ENCODE data around the gene SNED1. TPM values are rescaled to one million over a fixed set of nuclear protein-coding genes. Genes with fewer than 3 reads are reported as not detected.

SNED1 gene
- total RNA-seq, 1 donor from 2014 or later, result 0.26 TPM

DNA sequence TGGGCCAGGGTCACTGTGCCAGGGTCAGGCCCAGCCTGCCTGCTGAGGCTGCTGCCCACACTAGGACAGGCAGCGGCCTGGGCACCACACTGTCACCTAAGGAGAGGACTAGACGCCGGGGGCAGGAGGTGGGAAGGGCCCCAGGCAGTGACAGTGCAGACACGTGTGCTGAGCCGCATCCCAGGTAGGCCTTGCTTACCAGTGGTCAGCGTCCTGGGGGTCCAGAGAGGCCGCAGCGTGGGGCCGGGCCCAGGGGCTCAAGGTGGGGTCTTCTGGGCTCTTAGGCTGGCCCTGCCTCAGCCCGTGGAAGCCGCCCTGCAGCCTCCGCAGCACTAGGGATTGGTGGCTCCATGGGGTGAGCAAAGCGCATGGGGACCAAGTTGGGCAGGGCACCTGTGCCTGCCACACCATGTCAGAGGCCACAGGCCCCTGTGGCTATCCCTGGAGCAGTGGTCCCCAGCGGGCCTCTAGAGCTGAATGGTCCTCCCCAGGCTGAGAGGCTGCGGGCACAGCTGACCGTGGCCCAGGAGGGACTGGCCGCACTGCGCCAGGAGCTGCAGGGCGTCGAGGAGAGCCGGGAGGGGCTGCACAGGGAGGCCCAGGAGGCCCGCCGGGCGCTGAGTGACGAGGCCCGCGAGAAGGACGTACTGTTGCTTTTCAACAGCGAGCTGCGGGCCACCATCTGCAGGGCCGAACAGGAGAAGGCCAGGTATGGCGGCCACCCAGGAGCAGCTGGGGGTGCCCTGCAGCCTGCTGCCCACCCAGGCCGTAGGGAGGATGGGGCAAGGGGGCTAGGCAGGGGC, 35.2 kb upstream of the SNED1 start:
- Histone ChIP-seq H3K27me3 (ENCODE audit: control insufficient read depth, insufficient read depth, low read length) (no peaks in the 10 kb centered on the region), H3K4me3 (ENCODE audit: low read depth, low read length) (no peak overlapping the region), H3K36me3 (ENCODE audit: control insufficient read depth, insufficient read depth, low read length) (no peaks in the 10 kb centered on the region)
- FAIRE-seq, result no peak
- TF ChIP-seq, protein P1, sequence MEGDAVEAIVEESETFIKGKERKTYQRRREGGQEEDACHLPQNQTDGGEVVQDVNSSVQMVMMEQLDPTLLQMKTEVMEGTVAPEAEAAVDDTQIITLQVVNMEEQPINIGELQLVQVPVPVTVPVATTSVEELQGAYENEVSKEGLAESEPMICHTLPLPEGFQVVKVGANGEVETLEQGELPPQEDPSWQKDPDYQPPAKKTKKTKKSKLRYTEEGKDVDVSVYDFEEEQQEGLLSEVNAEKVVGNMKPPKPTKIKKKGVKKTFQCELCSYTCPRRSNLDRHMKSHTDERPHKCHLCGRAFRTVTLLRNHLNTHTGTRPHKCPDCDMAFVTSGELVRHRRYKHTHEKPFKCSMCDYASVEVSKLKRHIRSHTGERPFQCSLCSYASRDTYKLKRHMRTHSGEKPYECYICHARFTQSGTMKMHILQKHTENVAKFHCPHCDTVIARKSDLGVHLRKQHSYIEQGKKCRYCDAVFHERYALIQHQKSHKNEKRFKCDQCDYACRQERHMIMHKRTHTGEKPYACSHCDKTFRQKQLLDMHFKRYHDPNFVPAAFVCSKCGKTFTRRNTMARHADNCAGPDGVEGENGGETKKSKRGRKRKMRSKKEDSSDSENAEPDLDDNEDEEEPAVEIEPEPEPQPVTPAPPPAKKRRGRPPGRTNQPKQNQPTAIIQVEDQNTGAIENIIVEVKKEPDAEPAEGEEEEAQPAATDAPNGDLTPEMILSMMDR (IDR thresholded peaks at IDR 0.05; ENCODE audit: insufficient read depth, low read length, severe bottlenecking), result no peak
- DNase-seq (ENCODE audit: low read depth), result no peak

DNA sequence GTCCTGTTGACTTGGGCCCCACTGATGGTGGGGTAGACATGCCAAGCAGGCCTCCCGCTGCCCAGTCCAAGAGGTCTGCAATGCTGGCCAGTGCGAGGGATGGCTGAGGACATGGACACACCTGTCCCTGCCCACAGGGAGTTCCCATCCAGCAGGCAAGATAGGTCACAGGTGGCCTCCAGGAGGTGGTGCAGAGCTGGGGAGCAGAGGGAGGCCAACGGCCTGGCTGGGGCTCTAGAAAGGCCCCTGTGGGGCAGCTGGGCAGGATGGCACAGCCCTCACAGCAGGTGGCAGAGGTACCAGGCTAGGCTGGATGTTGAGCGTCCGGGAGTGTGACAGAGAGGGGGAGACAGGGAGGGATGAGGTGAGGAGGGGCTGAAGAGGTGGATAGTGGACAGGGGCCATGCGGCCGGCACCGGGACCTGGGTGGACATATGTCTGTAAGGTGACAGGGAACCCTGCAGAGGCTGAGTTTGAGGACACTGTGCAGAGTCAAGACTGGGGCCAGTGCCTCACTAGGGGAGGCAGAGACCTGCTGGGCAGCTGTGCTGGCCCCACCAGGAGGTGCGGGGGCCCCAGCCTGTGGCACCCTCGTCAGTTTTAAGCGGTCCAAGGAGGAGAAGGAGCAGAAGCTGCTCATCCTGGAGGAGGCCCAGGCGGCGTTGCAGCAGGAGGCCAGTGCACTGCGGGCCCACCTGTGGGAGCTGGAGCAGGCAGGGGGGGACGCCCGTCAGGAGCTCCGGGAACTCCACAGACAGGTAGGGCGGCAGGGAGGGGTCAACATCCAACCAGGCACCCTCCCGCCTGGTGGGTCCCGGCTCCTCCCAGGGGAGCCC, 34.3 kb upstream of the SNED1 start:
- Histone ChIP-seq H3K4me3 (ENCODE audit: low read depth, low read length) (no peak overlapping the region), H3K27me3 (ENCODE audit: control insufficient read depth, insufficient read depth, low read length) (no peaks in the 10 kb centered on the region), H3K36me3 (ENCODE audit: control insufficient read depth, insufficient read depth, low read length) (no peaks in the 10 kb centered on the region)
- TF ChIP-seq, protein P1 (IDR thresholded peaks at IDR 0.05; ENCODE audit: insufficient read depth, low read length, severe bottlenecking), result no peak
- no peak for DNase-seq (ENCODE audit: low read depth)
- no peak for FAIRE-seq

DNA sequence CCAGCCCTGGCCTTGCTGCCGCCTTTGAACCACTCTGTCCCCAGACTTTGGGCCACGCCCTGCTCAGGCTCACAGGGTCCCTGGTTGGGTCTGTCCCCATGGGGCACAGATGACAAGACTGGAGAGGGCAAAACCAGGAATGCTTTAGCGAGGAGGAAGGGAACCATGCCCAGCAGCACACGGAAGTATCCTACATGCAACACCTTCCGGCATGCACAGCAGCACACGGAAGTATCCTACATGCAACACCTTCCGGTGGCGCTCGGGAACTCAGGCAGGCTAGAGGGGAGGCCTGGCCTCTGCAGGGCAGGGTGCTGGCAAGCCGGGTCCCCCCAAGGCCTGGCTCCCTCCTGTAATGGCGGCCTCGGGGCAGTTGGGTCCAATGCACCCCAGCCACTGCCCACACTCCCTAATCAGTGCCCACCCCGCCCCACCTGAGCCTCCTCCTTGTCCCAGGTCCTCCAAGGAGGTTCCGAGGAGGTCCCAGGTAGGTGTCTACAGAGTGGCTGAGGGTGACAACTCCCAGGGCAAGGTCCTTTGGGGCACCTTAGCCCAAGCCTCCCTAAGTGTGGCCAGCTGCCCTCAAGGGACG, 33.6 kb upstream of the SNED1 start:
- Histone ChIP-seq H3K36me3 (ENCODE audit: control insufficient read depth, insufficient read depth, low read length) (no peaks in the 10 kb centered on the region), H3K27me3 (ENCODE audit: control insufficient read depth, insufficient read depth, low read length) (no peaks in the 10 kb centered on the region), H3K4me3 (ENCODE audit: low read depth, low read length) (no peak overlapping the region)
- DNase-seq (ENCODE audit: low read depth), result no peak
- FAIRE-seq, result no peak
- TF ChIP-seq, protein P1 (IDR thresholded peaks at IDR 0.05; ENCODE audit: insufficient read depth, low read length, severe bottlenecking), result no peak

DNA sequence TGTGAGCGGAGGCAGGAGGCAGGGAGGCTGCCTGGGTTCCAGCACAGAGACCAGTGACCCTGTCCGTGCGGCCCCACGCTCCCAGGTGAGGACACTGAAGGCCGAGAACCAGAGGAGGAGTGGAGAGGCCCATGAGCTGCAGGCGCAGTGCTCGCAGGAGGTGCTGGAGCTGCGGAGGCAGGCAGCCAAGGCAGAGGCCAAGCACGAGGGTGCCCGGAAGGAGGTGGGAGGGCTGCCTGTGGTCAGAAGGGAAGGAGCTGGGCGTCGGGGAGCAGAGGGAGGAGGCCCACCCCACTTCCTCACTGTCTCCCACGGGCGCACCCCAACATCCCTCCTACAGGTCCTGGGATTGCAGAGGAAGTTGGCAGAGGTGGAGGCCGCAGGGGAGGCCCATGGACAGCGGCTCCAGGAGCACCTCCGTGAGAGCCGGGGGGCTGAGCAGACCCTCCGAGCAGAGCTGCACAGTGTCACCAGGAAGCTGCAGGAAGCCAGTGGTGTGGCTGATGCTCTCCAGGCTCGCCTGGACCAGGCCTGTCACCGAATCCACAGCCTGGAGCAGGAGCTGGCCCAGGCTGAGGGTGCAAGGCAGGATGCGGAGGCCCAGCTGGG, 33.0 kb upstream of the SNED1 start:
- H3K36me3 ChIP-seq (ENCODE audit: control insufficient read depth, insufficient read depth, low read length), result no peaks in the 10 kb centered on the region
- no peaks in the 10 kb centered on the region for H3K27me3 ChIP-seq (ENCODE audit: control insufficient read depth, insufficient read depth, low read length)
- no peak overlapping the region for H3K4me3 ChIP-seq (ENCODE audit: low read depth, low read length)
- no peak for FAIRE-seq
- no peak for DNase-seq (ENCODE audit: low read depth)
- TF ChIP-seq, protein P1 (IDR thresholded peaks at IDR 0.05; ENCODE audit: insufficient read depth, low read length, severe bottlenecking), result no peak

DNA sequence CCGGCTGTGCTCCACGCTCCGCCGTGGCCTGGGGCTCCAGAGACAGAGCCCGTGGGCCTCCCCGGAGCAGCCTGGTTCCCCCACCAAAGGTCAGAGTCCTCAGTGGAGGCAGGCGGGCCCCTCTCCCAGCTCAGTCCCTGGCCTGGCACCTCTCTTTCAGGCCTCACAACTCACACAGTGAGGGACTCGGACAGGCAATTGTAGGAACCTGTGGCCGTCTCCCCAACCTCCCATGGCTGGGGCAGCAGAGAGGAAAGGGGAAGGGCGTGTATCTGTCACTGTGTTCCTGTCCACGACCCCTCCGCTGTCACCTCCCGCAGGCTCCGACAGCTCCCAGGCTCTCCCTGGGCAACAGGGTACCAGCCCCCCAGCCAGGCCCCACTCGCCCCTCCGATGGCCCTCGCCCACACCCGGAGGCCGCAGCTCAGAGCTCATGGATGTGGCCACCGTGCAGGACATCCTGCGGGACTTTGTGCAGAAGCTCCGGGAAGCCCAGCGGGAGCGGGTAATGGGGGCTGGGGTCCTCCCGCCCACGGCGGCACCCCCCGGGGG, 32.4 kb upstream of the SNED1 start:
- no peaks in the 10 kb centered on the region for H3K27me3 ChIP-seq (ENCODE audit: control insufficient read depth, insufficient read depth, low read length)

More for the DNA sequence above, 32.4 kb upstream of the SNED1 start:
- Histone ChIP-seq H3K36me3 (ENCODE audit: control insufficient read depth, insufficient read depth, low read length) (no peaks in the 10 kb centered on the region), H3K4me3 (ENCODE audit: low read depth, low read length) (no peak overlapping the region)
- no peak for DNase-seq (ENCODE audit: low read depth)
- no peak for FAIRE-seq
- TF ChIP-seq, protein P1 (IDR thresholded peaks at IDR 0.05; ENCODE audit: insufficient read depth, low read length, severe bottlenecking), result no peak
